Nephron (organoid): ENCODE data around the gene CARD18.
"Not testable (repeated sequence)": the region's sequence is repeated elsewhere in the genome, so short reads cannot be mapped to it uniquely, and the experiment has no call there.

ENCODE experiments used
- H3K27ac Mint-ChIP-seq, 3 experiments: 2 replicates each; pipeline ENCODE4 v1.8.0; 2020; ENCODE audit warnings: mixed read lengths in 3 of 3, mild to moderate bottlenecking in 2 of 3, moderate library complexity in 1 of 3
- H3K27me3 Mint-ChIP-seq: 2 replicates; pipeline ENCODE4 v1.8.0; 2021; ENCODE audit warnings: low read depth, mild to moderate bottlenecking, moderate library complexity, mixed read lengths
- H3K36me3 Mint-ChIP-seq: 2 replicates; pipeline ENCODE4 v1.8.0; 2020; ENCODE audit warnings: low read depth, mixed read lengths
- H3K4me1 Mint-ChIP-seq: 2 replicates; pipeline ENCODE4 v1.8.0; 2020; ENCODE audit warnings: mixed read lengths
- H3K4me3 Mint-ChIP-seq, 3 experiments: 2 replicates each; pipeline ENCODE4 v1.8.0; 2020; ENCODE audit warnings: mild to moderate bottlenecking in 3 of 3, mixed read lengths in 3 of 3, moderate library complexity in 2 of 3
- H3K9me3 Mint-ChIP-seq: 2 replicates; pipeline ENCODE4 v1.8.0; 2020; ENCODE audit warnings: mixed read lengths
- CTCF ChIP-seq, 3 experiments: fragments of 200-600 bp; sonication (generic); IDR thresholded peaks; one replicate each; pipeline ENCODE4 v1.5.0; 2021; ENCODE audit warnings: antibody characterized with exemption in 3 of 3; ENCODE audit not compliant: unreplicated experiment in 3 of 3

CARD18 gene

GRCh38 chr11:105109855-105110687 is 29.5 kb downstream of the CARD18 start:
- Mint-ChIP-seq H3K4me3 (no peak overlapping the region), H3K27me3 (no peaks in the 10 kb centered on the region), H3K36me3 (no peaks in the 10 kb centered on the region), H3K27ac (no peak overlapping the region), H3K4me1 (no peaks in the 10 kb centered on the region), H3K9me3 (peaks cover 2% of the 10 kb centered on the region)
- TF ChIP-seq CTCF (IDR thresholded peaks at IDR 0.05; ENCODE audit: unreplicated experiment in 3 of 3): no peak

GRCh38 chr11:105109321-105109720 is 30.2 kb downstream of the CARD18 start:
- no peak for TF ChIP-seq CTCF (IDR thresholded peaks at IDR 0.05; ENCODE audit: unreplicated experiment in 3 of 3)
- Mint-ChIP-seq H3K27ac (no peak overlapping the region), H3K9me3 (peaks cover 2% of the 10 kb centered on the region), H3K36me3 (no peaks in the 10 kb centered on the region), H3K4me3 (no peak overlapping the region), H3K27me3 (no peaks in the 10 kb centered on the region), H3K4me1 (no peaks in the 10 kb centered on the region)

GRCh38 chr11:105108247-105108646 is 31.3 kb downstream of the CARD18 start:
- Mint-ChIP-seq H3K27me3 (no peaks in the 10 kb centered on the region), H3K27ac (no peak overlapping the region), H3K4me3 (no peak overlapping the region), H3K36me3 (no peaks in the 10 kb centered on the region), H3K9me3 (peaks cover 2% of the 10 kb centered on the region), H3K4me1 (no peaks in the 10 kb centered on the region)
- no peak for TF ChIP-seq CTCF (IDR thresholded peaks at IDR 0.05; ENCODE audit: unreplicated experiment in 3 of 3)

GRCh38 chr11:105107226-105107825 is 32.2 kb downstream of the CARD18 start:
- not testable (repeated sequence) for H3K4me1 Mint-ChIP-seq, H3K27me3 Mint-ChIP-seq, H3K36me3 Mint-ChIP-seq, H3K9me3 Mint-ChIP-seq, H3K27ac Mint-ChIP-seq, H3K4me3 Mint-ChIP-seq

- H3K27me3 Mint-ChIP-seq: no peaks in the 10 kb centered on the region
- no peak overlapping the region for H3K27ac Mint-ChIP-seq
Measured at GRCh38 chr11:105106140-105106539, 33.4 kb downstream of the CARD18 start.

GRCh38 chr11:105104292-105104691 is 35.3 kb downstream of the CARD18 start:
- no peaks in the 10 kb centered on the region for H3K4me1 Mint-ChIP-seq
- no peak overlapping the region for H3K4me3 Mint-ChIP-seq
- H3K27me3 Mint-ChIP-seq: no peaks in the 10 kb centered on the region
- no peak overlapping the region for H3K27ac Mint-ChIP-seq
- H3K9me3 Mint-ChIP-seq: peaks cover 2% of the 10 kb centered on the region
- no peak for TF ChIP-seq CTCF (IDR thresholded peaks at IDR 0.05; ENCODE audit: unreplicated experiment in 3 of 3)
- no peaks in the 10 kb centered on the region for H3K36me3 Mint-ChIP-seq

More at GRCh38 chr11:105106140-105106539, 33.4 kb downstream of the CARD18 start:
- Mint-ChIP-seq H3K4me1 (no peaks in the 10 kb centered on the region), H3K9me3 (peaks cover 2% of the 10 kb centered on the region), H3K36me3 (no peaks in the 10 kb centered on the region), H3K4me3 (no peak overlapping the region)
- TF ChIP-seq CTCF (IDR thresholded peaks at IDR 0.05; ENCODE audit: unreplicated experiment in 3 of 3): no peak
